ENCODE results near the gene OR8G5.

The OR8G5 gene

GRCh38 chr11:124311670-124312069 lies 55.5 kb downstream of the OR8G5 start:
- Histone ChIP-seq H3K27ac (ENCODE audit: low read depth, low read length) (no peak overlapping the region), H3K4me1 (ENCODE audit: control insufficient read depth in 1 of 2, insufficient read depth in 2 of 2, low read length in 2 of 2) (no peaks in the 10 kb centered on the region), H3K36me3 (ENCODE audit: control insufficient read depth in 1 of 2, insufficient read depth in 2 of 2, low read length in 2 of 2) (no peaks in the 10 kb centered on the region), H3K9me3 (ENCODE audit: control insufficient read depth in 1 of 2, low read length in 2 of 2) (no peaks in the 10 kb centered on the region), H3K9ac (ENCODE audit: low read depth in 1 of 2, low read length in 2 of 2) (no peak overlapping the region), H3K27me3 (ENCODE audit: control insufficient read depth in 1 of 2, insufficient read depth in 2 of 2, low read length in 2 of 2) (no peaks in the 10 kb centered on the region), H3K4me3 (ENCODE audit: low read depth in 1 of 2, low read length in 2 of 2) (no peak overlapping the region)

GRCh38 chr11:124313131-124313530 lies 57.0 kb downstream of the OR8G5 start:
- Histone ChIP-seq H3K4me1 (ENCODE audit: control insufficient read depth in 1 of 2, insufficient read depth in 2 of 2, low read length in 2 of 2) (no peaks in the 10 kb centered on the region), H3K9me3 (ENCODE audit: control insufficient read depth in 1 of 2, low read length in 2 of 2) (no peaks in the 10 kb centered on the region), H3K9ac (ENCODE audit: low read depth in 1 of 2, low read length in 2 of 2) (no peak overlapping the region), H3K4me3 (ENCODE audit: low read depth in 1 of 2, low read length in 2 of 2) (no peak overlapping the region), H3K36me3 (ENCODE audit: control insufficient read depth in 1 of 2, insufficient read depth in 2 of 2, low read length in 2 of 2) (no peaks in the 10 kb centered on the region), H3K27me3 (ENCODE audit: control insufficient read depth in 1 of 2, insufficient read depth in 2 of 2, low read length in 2 of 2) (no peaks in the 10 kb centered on the region), H3K27ac (ENCODE audit: low read depth, low read length) (no peak overlapping the region)

- no peaks in the 10 kb centered on the region for H3K4me1 ChIP-seq (ENCODE audit: control insufficient read depth in 1 of 2, insufficient read depth in 2 of 2, low read length in 2 of 2)
- no peak within 1 kb of the TSS for H3K27ac ChIP-seq (ENCODE audit: low read depth, low read length)
- H3K9ac ChIP-seq (ENCODE audit: low read depth in 1 of 2, low read length in 2 of 2) = no peak within 1 kb of the TSS
- H3K36me3 ChIP-seq (ENCODE audit: control insufficient read depth in 1 of 2, insufficient read depth in 2 of 2, low read length in 2 of 2) = no peaks in the 10 kb centered on the region
- H3K4me3 ChIP-seq (ENCODE audit: low read depth in 1 of 2, low read length in 2 of 2) = no peak within 1 kb of the TSS
- no peaks in the 10 kb centered on the region for H3K27me3 ChIP-seq (ENCODE audit: control insufficient read depth in 1 of 2, insufficient read depth in 2 of 2, low read length in 2 of 2)
- no peaks in the 10 kb centered on the region for H3K9me3 ChIP-seq (ENCODE audit: control insufficient read depth in 1 of 2, low read length in 2 of 2)
Observed at GRCh38 chr11:124313849-124314248, 57.7 kb downstream of the OR8G5 start, which contains the start of gene OR8D1. Gene OR8D1 (minus strand): TSS chr11:124313949. CDS start chr11:124310766, 3,183 bp downstream.

- Histone ChIP-seq H3K9me3 (ENCODE audit: control insufficient read depth in 1 of 2, low read length in 2 of 2) (no peaks in the 10 kb centered on the region), H3K4me1 (ENCODE audit: control insufficient read depth in 1 of 2, insufficient read depth in 2 of 2, low read length in 2 of 2) (no peaks in the 10 kb centered on the region), H3K4me3 (ENCODE audit: low read depth in 1 of 2, low read length in 2 of 2) (no peak overlapping the region), H3K27me3 (ENCODE audit: control insufficient read depth in 1 of 2, insufficient read depth in 2 of 2, low read length in 2 of 2) (no peaks in the 10 kb centered on the region), H3K27ac (ENCODE audit: low read depth, low read length) (no peak overlapping the region), H3K9ac (ENCODE audit: low read depth in 1 of 2, low read length in 2 of 2) (no peak overlapping the region), H3K36me3 (ENCODE audit: control insufficient read depth in 1 of 2, insufficient read depth in 2 of 2, low read length in 2 of 2) (no peaks in the 10 kb centered on the region)
Observed at GRCh38 chr11:124315052-124315451, 58.9 kb downstream of the OR8G5 start.

All from duodenal mucosa (tissue), 2 donors.